Parathyroid adenoma (tissue), 2 donors: Measurements from ENCODE around the gene TMTC2.

Experiments
- H2AFZ ChIP-seq: fragments of 300-600 bp; sonication (generic); one replicate; pipeline ENCODE4 v1.7.0; 2017; ENCODE audit warnings: antibody characterized with exemption, mild to moderate bottlenecking
- H3K27ac ChIP-seq: fragments of 300-600 bp; sonication (generic); one replicate; pipeline ENCODE4 v1.7.0; 2017
- H3K27me3 ChIP-seq: fragments of 300-600 bp; sonication (generic); one replicate; pipeline ENCODE4 v1.7.0; 2017; ENCODE audit warnings: low read length; ENCODE audit not compliant: control insufficient read depth, insufficient read depth
- H3K36me3 ChIP-seq: fragments of 300-600 bp; sonication (generic); one replicate; pipeline ENCODE4 v1.7.0; 2017; ENCODE audit warnings: low read length; ENCODE audit not compliant: control insufficient read depth, insufficient read depth
- H3K4me1 ChIP-seq: fragments of 300-600 bp; sonication (generic); one replicate; pipeline ENCODE4 v1.7.0; 2017; ENCODE audit warnings: control low read depth
- H3K4me2 ChIP-seq: fragments of 300-600 bp; sonication (generic); one replicate; pipeline ENCODE4 v1.7.0; 2017; ENCODE audit warnings: low read length
- H3K4me3 ChIP-seq: fragments of 300-600 bp; sonication (generic); one replicate; pipeline ENCODE4 v1.7.0; 2017; ENCODE audit warnings: low read depth, low read length
- H3K79me2 ChIP-seq: fragments of 300-600 bp; sonication (generic); one replicate; pipeline ENCODE4 v1.7.0; 2017; ENCODE audit warnings: control low read depth
- H3K9ac ChIP-seq: fragments of 300-600 bp; sonication (generic); one replicate; pipeline ENCODE4 v1.7.0; 2017; ENCODE audit warnings: mild to moderate bottlenecking
- H3K9me3 ChIP-seq: fragments of 300-600 bp; sonication (generic); one replicate; pipeline ENCODE4 v1.7.0; 2017; ENCODE audit warnings: low read length; ENCODE audit not compliant: control insufficient read depth
- TF ChIP-seq, protein P1 (sequence below): fragments of 300-600 bp; sonication (generic); IDR thresholded peaks from one replicate; pipeline ENCODE4 v1.7.0; 2017; ENCODE audit warnings: antibody characterized with exemption, mild to moderate bottlenecking
- donor health status: primary hyperparathyroidism.

TMTC2 gene

DNA sequence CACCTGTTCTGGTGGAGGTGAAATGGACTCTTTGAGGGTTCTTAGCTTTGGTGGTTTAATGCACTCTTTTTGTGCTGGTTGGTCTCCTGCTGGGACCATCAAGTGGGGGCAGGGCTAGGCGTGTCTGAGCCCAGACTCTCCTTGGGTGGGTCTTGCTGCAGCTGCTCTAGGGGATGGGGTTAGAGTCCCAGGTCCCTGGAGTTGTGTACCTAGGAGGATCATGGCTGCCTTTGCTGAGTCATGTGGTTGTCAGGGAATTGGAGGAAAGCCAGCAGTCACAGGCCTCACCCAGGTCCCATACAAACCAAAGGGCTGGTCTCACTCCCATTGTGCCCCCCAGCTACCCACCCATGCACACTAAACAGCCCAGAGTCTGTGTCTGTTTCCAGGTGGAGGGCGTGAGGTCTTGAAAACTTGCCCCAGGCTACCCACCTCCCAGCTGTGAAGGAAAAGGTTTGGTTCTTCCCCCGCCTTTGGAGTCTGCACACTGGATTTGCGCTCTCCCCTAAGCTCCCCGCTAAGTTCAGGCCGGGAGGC, 387.7 kb downstream of the TMTC2 start:
- Histone ChIP-seq H3K4me2 (no peak overlapping the region), H2AFZ (no peak overlapping the region), H3K9ac (no peak overlapping the region), H3K36me3 (no peaks in the 10 kb centered on the region), H3K79me2 (no peaks in the 10 kb centered on the region), H3K9me3 (no peaks in the 10 kb centered on the region), H3K27ac (no peak overlapping the region), H3K4me3 (no peak overlapping the region), H3K4me1 (no peaks in the 10 kb centered on the region), H3K27me3 (no peaks in the 10 kb centered on the region)
- TF ChIP-seq, protein P1, sequence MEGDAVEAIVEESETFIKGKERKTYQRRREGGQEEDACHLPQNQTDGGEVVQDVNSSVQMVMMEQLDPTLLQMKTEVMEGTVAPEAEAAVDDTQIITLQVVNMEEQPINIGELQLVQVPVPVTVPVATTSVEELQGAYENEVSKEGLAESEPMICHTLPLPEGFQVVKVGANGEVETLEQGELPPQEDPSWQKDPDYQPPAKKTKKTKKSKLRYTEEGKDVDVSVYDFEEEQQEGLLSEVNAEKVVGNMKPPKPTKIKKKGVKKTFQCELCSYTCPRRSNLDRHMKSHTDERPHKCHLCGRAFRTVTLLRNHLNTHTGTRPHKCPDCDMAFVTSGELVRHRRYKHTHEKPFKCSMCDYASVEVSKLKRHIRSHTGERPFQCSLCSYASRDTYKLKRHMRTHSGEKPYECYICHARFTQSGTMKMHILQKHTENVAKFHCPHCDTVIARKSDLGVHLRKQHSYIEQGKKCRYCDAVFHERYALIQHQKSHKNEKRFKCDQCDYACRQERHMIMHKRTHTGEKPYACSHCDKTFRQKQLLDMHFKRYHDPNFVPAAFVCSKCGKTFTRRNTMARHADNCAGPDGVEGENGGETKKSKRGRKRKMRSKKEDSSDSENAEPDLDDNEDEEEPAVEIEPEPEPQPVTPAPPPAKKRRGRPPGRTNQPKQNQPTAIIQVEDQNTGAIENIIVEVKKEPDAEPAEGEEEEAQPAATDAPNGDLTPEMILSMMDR = no peak

DNA sequence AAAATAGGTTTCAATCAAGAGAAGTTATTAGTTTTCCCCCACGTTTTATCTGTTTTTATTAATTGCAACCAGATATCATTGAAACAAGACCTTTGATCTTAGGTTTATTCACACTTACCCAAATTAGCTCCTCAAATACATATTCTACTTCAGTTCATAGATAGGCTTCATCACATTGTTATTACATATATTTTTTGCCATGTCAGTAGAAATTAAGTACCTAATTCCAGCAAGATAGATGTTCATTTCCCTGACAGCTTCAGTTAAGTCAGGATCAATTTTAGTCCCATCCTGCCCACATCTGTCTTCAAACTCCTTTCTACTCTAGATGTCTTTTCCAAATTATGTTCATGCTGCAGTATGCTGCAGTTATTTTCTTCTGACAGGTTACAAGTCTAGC, 388.8 kb downstream of the TMTC2 start:
- Histone ChIP-seq H3K9me3 (no peaks in the 10 kb centered on the region), H3K27ac (no peak overlapping the region), H3K79me2 (no peaks in the 10 kb centered on the region), H2AFZ (no peak overlapping the region), H3K36me3 (no peaks in the 10 kb centered on the region), H3K4me3 (no peak overlapping the region), H3K4me1 (no peaks in the 10 kb centered on the region), H3K4me2 (no peak overlapping the region), H3K27me3 (no peaks in the 10 kb centered on the region), H3K9ac (no peak overlapping the region)
- TF ChIP-seq, protein P1 = no peak

DNA sequence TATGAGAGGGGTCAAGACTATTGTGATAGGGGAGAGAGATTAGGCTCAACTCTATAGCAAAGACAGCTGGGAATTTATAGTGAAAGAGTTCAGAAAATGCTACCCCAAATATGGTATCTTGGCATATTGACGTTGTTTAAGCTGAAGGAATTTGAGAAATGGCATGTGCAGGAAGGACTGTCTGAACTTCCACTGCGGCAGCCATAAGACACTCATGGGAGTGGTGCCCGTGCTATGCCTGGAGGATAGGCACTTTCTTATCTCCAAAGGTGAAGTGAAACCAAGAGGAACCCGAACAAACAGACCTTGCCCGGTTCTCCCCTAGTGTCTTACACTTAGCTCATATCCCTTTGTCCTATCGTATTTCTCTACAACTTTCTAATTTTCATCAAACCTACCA, 390.3 kb downstream of the TMTC2 start:
- Histone ChIP-seq H3K9me3 (no peaks in the 10 kb centered on the region), H2AFZ (no peak overlapping the region), H3K27me3 (no peaks in the 10 kb centered on the region), H3K9ac (no peak overlapping the region), H3K4me1 (no peaks in the 10 kb centered on the region), H3K36me3 (no peaks in the 10 kb centered on the region), H3K4me3 (no peak overlapping the region), H3K79me2 (no peaks in the 10 kb centered on the region), H3K27ac (no peak overlapping the region), H3K4me2 (no peak overlapping the region)
- TF ChIP-seq, protein P1 = no peak

DNA sequence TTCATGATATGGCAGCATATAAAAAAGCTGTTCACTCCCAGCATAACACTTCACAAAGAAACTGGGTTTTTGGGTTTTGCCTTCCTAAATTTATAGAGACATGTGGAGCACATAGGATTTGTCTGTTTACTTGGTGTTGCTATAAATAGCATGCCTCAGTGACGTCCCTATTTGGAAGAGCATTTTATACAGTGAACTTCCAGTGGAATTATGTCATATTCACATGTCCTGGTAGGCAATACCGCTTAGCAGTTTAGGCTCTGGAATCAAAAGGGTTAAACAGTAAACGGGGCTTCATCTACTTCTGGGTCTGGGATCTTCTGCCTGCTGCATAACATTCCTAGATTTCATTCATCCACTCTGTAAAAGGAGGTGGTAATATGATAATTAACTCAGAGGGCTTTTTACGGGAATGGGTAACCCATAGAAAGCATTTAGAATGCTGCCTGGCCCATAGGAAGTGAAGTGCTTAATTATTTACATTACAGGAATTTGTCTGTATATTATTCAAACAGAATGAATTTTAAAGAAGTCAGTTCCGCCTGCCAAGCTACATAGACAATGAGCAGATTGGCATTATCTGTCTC, 396.1 kb downstream of the TMTC2 start:
- Histone ChIP-seq H2AFZ (no peak overlapping the region), H3K9me3 (no peaks in the 10 kb centered on the region), H3K4me3 (no peak overlapping the region), H3K4me2 (no peak overlapping the region), H3K79me2 (no peaks in the 10 kb centered on the region), H3K4me1 (no peaks in the 10 kb centered on the region), H3K27ac (no peak overlapping the region), H3K9ac (no peak overlapping the region), H3K36me3 (no peaks in the 10 kb centered on the region), H3K27me3 (no peaks in the 10 kb centered on the region)
- TF ChIP-seq, protein P1 = no peak

DNA sequence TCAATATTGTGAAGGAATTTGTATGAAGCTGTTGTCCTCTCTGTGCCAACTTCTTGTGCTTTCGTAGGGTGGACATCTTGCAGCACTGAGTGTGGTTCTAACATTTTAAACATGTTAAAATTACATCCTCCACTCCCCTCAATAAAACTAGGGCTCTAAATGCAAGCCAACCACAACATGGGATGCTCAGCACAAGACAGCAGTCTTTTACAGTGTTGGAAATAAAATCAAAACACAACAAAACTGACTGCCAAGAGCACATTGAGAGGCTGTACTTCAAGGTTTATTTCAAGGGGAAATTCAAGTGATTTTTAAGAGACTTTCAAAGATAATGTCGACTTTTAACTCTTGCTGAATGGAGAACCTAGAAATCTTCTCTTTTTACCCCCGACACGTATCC, 396.9 kb downstream of the TMTC2 start:
- no peak overlapping the region for H3K27ac ChIP-seq
- no peaks in the 10 kb centered on the region for H3K79me2 ChIP-seq
- H3K36me3 ChIP-seq = no peaks in the 10 kb centered on the region
- H3K9me3 ChIP-seq = no peaks in the 10 kb centered on the region
- no peak overlapping the region for H3K4me2 ChIP-seq
- H3K9ac ChIP-seq = no peak overlapping the region
- TF ChIP-seq, protein P1 = no peak
- no peak overlapping the region for H3K4me3 ChIP-seq
- no peaks in the 10 kb centered on the region for H3K27me3 ChIP-seq
- no peak overlapping the region for H2AFZ ChIP-seq
- no peaks in the 10 kb centered on the region for H3K4me1 ChIP-seq
